HepG2 (cell line): ENCODE data around the gene SPOP. TPM values are rescaled to one million over a fixed set of nuclear protein-coding genes. Genes with fewer than 3 reads are reported as not detected.

Experiments used
- CBX1 ChIP-seq: IDR thresholded peaks from one replicate; pipeline ENCODE4 v1.6.1; 2016; ENCODE audit warnings: antibody characterized with exemption, low read depth
- EHMT2 ChIP-seq: fragments of 200-600 bp; sonication (generic); IDR thresholded peaks from 2 replicates; pipeline ENCODE4 v1.7.0; 2017; ENCODE audit warnings: antibody characterized with exemption, low read depth, low read length, borderline replicate concordance
- HDAC2 ChIP-seq: sonication (generic); formaldehyde crosslinking; IDR thresholded peaks from 2 replicates; pipeline ENCODE4 v1.4.0; 2020; ENCODE audit warnings: missing genetic modification reagents
- HMG20B ChIP-seq: conservative IDR thresholded peaks from 2 replicates; pipeline ENCODE4 v1.6.1; 2016; ENCODE audit warnings: missing genetic modification reagents, missing compliant biosample characterization
- HNF4G ChIP-seq, 2 experiments: sonication (generic) in 1 of 2; formaldehyde crosslinking in 1 of 2; IDR thresholded peaks; 2 replicates each; pipeline versions ENCODE4 v1.4.0 to v1.6.1; 2011 to 2020; ENCODE audit warnings: borderline replicate concordance in 2 of 2, low read depth in 2 of 2, mild to moderate bottlenecking in 2 of 2, low read length in 1 of 2, missing genetic modification reagents in 1 of 2, moderate library complexity in 1 of 2
- NFKBIZ ChIP-seq: IDR thresholded peaks from 2 replicates; pipeline ENCODE4 v1.6.1; 2018; ENCODE audit warnings: missing genetic modification reagents, missing compliant biosample characterization
- NPAS2 ChIP-seq: sonication (generic); formaldehyde crosslinking; IDR thresholded peaks from 2 replicates; pipeline ENCODE4 v1.8.0; 2022; ENCODE audit warnings: mild to moderate bottlenecking, missing genetic modification reagents, borderline replicate concordance
- NRL ChIP-seq: sonication (generic); formaldehyde crosslinking; IDR thresholded peaks from 2 replicates; pipeline ENCODE4 v1.5.0; 2020; ENCODE audit warnings: missing genetic modification reagents, mild to moderate bottlenecking, moderate library complexity, borderline replicate concordance
- PRDM10 ChIP-seq: sonication (generic); formaldehyde crosslinking; IDR thresholded peaks from 2 replicates; pipeline ENCODE4 v1.4.0; 2020; ENCODE audit warnings: low read depth, missing genetic modification reagents
- RBFOX2 ChIP-seq: fragments of 200-400 bp; formaldehyde crosslinking; IDR thresholded peaks from 2 replicates; pipeline ENCODE4 v1.6.1; 2017; ENCODE audit warnings: low read depth, mild to moderate bottlenecking, low read length
- STAG1 ChIP-seq: sonication (generic); formaldehyde crosslinking; IDR thresholded peaks from 2 replicates; pipeline ENCODE4 v1.4.0; 2020; ENCODE audit warnings: missing genetic modification reagents
- TOE1 ChIP-seq: sonication (generic); formaldehyde crosslinking; IDR thresholded peaks from 2 replicates; pipeline ENCODE4 v1.4.0; 2020; ENCODE audit warnings: mild to moderate bottlenecking, missing genetic modification reagents
- ZBED4 ChIP-seq: sonication (generic); formaldehyde crosslinking; IDR thresholded peaks from 2 replicates; pipeline ENCODE4 v1.4.0; 2020; ENCODE audit warnings: missing genetic modification reagents, borderline replicate concordance
- ZBTB39 ChIP-seq: sonication (generic); formaldehyde crosslinking; IDR thresholded peaks from 2 replicates; pipeline ENCODE4 v1.5.0; 2020; ENCODE audit warnings: missing genetic modification reagents
- ZMYM2 ChIP-seq: sonication (generic); formaldehyde crosslinking; IDR thresholded peaks from 2 replicates; pipeline ENCODE4 v1.8.0; 2022; ENCODE audit warnings: mild to moderate bottlenecking, missing genetic modification reagents
- ZNF263 ChIP-seq: sonication (generic); formaldehyde crosslinking; IDR thresholded peaks from 2 replicates; pipeline ENCODE4 v1.4.0; 2020; ENCODE audit warnings: missing genetic modification reagents
- ZNF670 ChIP-seq: sonication (generic); formaldehyde crosslinking; IDR thresholded peaks from 2 replicates; pipeline ENCODE4 v1.8.0; 2022; ENCODE audit warnings: mild to moderate bottlenecking, missing genetic modification reagents, borderline replicate concordance
- polyA plus RNA-seq, 8 experiments: library from polyadenylated mRNA; depleted of rRNA in 3 of 8; stranded (reverse) in 7 of 8; unstranded in 1 of 8; fragments of >200 nt; fragmentation: Illumina TruSeq in 4 of 8; extraction: Trizol in 4 of 8; gene quantifications; 2 replicates each; pipeline versions ENCODE4 v1.2.1 to v1.2.3, GENCODE V29; 2011 to 2016; ENCODE audit warnings: low read depth in 4 of 8, missing spikeins in 1 of 8, mixed read lengths in 1 of 8; ENCODE audit not compliant: insufficient read depth in 1 of 8
- total RNA-seq, 5 experiments: library from RNA; depleted of rRNA; stranded (reverse); fragments of >200 nt; fragmentation: Illumina TruSeq; extraction: Trizol; gene quantifications; 2 replicates each; pipeline ENCODE4 v1.2.3, GENCODE V29; 2016; ENCODE audit warnings: low read depth in 1 of 5
- TF ChIP-seq, protein P1 (sequence below): sonication (generic); formaldehyde crosslinking; IDR thresholded peaks from 2 replicates; pipeline ENCODE4 v1.8.0; 2023; ENCODE audit warnings: mild to moderate bottlenecking, missing genetic modification reagents

The SPOP gene
- total and polyA plus RNA-seq, 2 of the 13 experiments (the other 11 are each of a cell fraction or from before 2014, with no cell fraction given), result 52.8 to 60.8 TPM

DNA sequence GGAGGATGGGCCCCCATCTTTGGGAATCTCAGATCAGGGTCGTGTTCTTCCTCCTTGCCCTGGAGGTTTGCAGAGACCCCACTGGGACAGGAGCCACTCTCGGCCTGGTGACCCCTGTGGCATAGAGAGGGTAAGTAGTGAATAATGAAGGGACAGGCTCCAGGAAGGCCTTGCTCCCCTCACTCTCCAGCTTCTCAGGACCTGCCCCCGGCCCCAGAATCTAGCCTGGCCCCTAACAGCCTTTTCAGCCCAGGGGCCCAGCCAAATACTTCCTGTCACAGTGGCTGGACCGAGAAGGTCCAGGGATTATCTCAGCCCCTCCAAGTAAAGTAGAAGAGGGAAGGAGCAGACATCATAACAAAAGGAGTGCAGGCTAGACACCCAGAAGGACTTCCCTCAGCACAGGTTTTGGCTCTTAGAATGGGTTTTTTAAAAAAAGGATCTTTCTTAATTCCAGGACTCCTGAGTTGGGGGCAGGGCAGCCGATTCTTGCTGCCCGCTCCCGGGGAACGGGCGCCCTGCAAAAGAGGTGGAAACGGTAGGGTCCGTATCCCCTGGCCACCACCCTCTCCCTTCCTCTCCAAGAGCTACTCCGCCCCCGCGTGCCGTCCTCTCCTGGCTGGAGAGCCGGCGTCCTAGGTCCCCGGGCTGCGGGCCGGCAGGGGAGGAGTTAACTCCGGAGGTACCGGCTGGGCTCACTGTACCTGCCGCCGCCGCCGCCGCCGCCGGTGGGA, 102.8 kb downstream of the SPOP start (continued):
- TF ChIP-seq ZBED4 (CRISPR knock-in tag) (no peak), NRL (CRISPR knock-in tag) (no peak), EHMT2 (no peak), HMG20B (CRISPR knock-in tag) (no peak), HDAC2 (no peak), PRDM10 (CRISPR knock-in tag) (0 out of 2 replicates have a peak, but pooled peaks have one; percentile 31), NPAS2 (CRISPR knock-in tag) (no peak), HNF4G (IDR thresholded peaks at IDR 0.05; ENCODE audit: borderline replicate concordance, low read depth, low read length) (no peak), HNF4G (CRISPR knock-in tag; IDR thresholded peaks at IDR 0.05; ENCODE audit: borderline replicate concordance, low read depth) (no peak), TOE1 (CRISPR knock-in tag) (no peak), RBFOX2 (no peak), ZNF263 (CRISPR knock-in tag) (no peak), STAG1 (no peak), NFKBIZ (CRISPR knock-in tag) (no peak), ZNF670 (CRISPR knock-in tag) (0 out of 2 replicates have a peak, but pooled peaks have one; percentile 12), ZBTB39 (CRISPR knock-in tag) (no peak), ZMYM2 (no peak), CBX1 (no peak)
- TF ChIP-seq, protein P1, sequence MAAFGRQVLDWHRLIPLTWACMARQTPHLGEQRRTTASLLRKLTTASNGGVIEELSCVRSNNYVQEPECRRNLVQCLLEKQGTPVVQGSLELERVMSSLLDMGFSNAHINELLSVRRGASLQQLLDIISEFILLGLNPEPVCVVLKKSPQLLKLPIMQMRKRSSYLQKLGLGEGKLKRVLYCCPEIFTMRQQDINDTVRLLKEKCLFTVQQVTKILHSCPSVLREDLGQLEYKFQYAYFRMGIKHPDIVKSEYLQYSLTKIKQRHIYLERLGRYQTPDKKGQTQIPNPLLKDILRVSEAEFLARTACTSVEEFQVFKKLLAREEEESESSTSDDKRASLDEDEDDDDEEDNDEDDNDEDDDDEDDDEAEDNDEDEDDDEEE (CRISPR knock-in tag), result no peak
